NCI-H1930 (cell line): ENCODE measurements around the gene ZNF275.
"Not testable (repeated sequence)": the region's sequence is repeated elsewhere in the genome, so short reads cannot be mapped to it uniquely, and the experiment has no call there.

Experiments
- DNase-seq, 2 experiments: peaks; one replicate each; lab custom pipeline; 2025; lab: John Stamatoyannopoulos, UW

The ZNF275 gene

DNA sequence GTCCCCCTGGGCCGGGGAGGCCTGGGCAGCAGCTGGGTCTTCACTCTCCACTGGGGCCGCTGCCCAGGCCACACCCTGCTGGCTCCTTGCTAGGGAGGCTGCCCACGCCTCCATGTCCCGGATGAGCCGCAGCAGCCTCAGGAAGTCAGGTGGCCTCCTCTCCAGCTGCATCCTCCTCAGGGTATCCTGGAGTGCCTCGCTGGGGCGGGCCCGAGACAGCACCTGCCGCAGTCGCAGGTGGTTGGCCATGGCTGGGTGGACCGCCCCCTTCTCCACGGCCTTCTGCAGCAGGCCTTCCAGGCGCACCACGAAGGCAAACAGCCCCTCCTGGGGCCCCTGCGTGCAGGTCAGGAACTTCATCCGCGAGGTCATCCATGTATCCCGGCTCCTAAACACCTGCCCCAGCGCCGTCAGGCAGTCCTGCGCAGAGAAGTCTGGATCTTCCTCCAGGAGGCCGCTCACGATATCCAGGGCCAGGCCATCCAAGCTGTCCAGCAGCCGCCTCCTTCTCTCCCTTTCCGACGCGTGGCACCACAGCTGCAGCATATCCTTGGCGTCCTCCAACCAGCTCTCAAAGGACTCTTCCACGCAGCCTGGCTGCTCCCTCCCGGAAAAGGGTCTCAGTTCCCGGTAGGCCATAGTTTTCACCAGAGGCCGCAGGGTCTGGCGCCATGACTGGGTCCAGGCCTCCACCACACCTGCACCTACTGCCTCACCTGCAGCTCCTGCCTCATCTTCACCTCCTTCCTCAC is 14.5 kb upstream of the ZNF275 start:
- DNase-seq = no peak

DNA sequence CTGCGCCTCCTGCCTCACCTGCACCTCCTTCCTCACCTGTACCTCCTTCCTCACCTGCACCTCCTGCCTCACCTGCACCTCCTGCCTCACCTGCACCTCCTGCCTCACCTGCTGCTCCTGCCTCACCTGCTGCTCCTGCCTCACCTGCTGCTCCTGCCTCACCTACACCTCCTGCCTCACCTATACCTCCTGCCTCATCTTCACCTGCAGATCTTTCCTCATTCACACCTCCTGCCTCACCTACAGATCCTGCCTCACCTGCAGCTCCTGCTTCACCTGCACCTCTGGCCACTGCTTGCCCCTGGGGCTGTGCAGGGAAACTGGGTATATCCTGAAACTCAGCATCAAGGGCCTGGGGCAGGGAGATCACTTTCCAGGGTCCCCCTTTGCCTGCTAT is 13.9 kb upstream of the ZNF275 start:
- DNase-seq = not testable (repeated sequence)

GRCh38 chrX:153320555-153321184 is 13.3 kb upstream of the ZNF275 start:
- no peak for DNase-seq

DNA sequence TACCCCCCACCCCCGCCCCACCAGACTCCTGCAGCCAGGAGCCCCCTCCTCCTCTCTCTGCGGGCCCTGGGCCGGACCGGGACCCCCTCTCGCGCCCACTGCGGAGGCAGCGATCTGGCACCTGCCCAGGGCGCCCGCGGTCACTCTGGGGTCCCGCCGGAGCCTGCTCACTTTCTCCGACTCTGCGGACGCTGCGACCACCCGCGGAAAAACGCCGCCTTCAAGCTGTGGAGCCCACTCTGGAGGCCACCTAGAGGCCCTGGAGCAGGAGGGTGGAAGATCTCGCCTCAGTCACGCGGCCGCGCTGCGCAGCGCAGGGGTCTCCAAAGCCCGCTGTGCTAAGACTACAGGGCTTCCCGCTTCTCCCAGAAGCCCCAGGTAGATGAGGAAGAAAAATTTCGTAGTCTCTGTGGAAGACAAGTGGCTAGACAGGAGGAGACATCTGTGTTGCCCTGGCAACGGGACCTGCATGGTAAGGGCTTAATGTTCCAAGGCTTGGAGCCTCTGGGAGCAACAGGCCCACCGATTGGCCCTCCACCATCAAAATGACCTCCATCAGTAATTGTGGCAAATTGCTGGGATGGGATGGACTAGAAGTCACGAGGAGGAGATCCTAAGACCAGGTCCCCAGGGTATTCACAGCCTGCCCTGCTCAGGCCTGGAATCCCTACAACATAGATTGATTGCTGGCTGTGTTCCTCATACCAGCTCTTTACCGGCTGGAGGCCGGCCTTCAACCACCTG is 12.4 kb upstream of the ZNF275 start, which contains the start of gene PNMA6F:
Gene PNMA6F, minus strand, starts transcription at position 387 of the 744 bp plus-strand sequence. CDS start 1,093 bp downstream, outside the sequence.
- DNase-seq = no peak

DNA sequence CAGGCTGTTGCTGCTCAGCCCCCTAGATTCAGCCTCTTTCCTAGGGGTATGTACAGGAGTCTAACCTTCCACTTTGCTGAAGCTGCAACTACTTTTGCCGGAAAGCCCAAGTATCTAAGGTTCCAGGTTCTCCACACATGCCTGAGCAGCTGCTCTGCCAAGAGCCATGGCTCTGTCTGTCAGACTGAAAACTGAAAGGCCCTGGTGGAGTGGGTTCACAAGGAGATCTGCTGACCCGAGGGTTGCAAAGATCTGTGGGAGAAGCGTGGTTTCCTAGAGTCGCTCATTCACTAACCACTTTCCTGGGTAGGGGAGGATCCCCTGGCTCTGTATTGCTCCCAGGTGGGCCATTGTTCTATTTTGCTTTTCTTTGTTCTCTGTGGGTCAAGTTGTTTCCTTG is 6.4 kb upstream of the ZNF275 start:
- no peak for DNase-seq

- no peak for DNase-seq
Observed at GRCh38 chrX:153333266-153333665, 687 bp upstream of the ZNF275 start.

GRCh38 chrX:153334654-153335295 is 822 bp downstream of the ZNF275 start:
- DNase-seq = no peak

DNA sequence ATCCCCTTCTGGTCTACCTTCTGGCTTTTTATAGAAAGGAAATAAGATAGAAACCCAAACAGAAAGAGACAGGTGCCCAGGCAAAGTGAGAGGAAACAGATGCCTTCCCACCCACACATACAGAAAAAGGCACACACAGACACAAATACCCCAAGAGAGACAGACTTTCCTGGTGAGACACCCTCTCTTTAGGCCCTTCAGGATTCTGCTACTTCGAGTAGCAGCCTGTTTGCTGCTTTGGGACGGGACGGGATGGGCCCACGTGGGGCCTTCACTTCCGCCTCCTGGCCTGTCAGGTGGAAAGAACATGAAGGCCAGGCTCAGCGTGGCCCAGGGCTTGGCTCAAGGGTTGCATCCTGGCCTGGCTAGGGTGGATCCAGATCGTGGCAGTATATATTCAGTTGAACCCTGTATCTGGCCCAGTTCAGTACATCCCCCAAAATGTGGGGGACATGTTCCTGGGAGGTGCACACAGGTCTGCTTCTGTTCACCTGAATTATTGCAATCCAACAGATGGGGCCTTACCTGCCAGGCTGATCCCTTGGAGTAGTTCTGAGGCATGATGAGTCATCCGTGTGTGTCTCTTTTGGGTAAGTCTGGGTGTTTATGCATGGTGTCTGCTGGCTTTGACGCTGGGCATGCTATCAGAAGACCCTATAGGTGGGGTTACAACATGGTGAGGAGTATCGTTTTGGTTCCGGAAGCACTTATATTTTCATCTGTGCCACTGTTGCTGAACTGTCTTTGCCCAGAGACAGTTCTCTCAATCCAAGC is 2.4 kb downstream of the ZNF275 start:
- DNase-seq = no peak

- DNase-seq = no peak
Observed at GRCh38 chrX:153336988-153337387, 3.0 kb downstream of the ZNF275 start.

GRCh38 chrX:153338836-153339235 is 4.9 kb downstream of the ZNF275 start:
- no peak for DNase-seq

GRCh38 chrX:153339662-153340061 is 5.7 kb downstream of the ZNF275 start:
- DNase-seq = no peak

DNA sequence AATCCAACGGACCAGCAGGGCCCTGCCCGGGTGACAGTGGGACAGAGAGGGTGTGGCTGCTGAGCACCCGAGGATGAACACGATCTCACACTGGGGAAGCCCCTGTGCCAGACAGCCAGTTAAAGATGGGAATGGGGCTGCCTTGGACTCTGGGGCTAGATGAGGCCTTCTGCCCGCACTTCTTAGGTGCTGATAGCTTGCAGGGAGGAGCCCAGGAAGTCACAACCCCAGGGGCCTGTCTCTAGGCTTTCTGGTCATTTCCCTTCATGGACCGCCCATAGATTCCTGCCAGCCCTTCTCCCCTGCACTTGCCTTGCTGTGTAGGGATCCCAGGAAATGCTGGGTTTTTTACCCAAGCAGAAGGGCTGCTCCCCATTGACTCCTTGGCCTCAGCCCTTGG is 6.2 kb downstream of the ZNF275 start:
- DNase-seq = no peak

DNA sequence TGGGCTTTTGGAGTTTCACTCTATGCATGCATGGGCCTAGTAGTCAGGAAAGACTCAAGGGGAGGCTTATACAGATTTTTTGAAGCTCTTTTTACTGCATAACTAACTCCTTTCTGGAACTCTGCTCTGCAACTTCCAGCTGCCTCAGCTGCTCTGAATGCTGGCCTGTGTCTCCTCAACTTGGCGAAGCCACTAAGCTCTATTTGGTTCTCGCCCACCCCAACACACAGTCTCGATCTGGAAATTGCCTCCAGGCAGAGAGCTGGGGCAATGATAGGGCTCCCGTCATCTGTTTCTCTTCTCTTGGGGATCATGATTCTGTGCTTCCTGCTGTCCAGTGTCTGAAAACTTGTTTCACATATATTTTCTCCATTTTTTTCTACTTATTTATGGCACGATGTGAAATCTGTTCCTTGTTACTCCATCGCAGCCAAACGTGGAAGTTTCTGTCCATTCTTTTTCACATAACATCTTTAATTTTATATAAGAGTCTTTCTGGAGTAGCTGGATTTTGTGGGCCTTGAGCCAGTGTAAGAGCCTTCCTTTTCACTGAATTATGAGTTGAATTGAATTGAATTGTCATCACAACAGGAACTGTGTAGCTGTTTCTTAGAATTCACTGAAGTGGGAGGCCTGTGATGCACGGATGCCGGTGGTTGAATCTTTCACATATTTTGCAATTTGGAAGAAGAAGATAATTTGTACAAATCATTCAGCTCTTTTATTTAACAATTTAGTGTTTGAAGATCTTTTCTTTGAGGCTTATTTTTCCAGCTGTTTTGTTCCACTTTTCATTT is 9.0 kb downstream of the ZNF275 start:
- no peak for DNase-seq

DNA sequence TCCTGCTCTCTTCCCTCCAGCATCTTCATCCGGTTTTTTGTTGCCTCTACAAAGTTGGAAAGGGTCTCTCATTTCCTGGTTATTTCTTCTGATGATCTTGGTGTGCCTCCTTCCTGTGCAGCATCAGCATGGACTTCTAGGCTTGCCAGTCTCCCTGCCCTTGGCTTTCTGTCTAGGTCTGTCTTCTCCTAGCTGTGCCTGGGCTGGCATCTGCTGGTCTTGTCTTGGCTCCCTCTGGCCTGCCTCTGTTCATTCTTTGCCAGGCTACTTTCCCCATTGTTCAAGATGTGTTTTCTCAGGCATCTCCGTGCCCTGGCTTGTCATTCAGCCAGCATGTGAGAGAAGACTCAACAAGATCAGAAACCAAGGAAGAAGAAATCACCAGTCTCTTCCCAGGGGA is 9.7 kb downstream of the ZNF275 start:
- no peak for DNase-seq

GRCh38 chrX:153347530-153347929 is 13.6 kb downstream of the ZNF275 start:
- DNase-seq = no peak

GRCh38 chrX:153348421-153348820 is 14.5 kb downstream of the ZNF275 start:
- DNase-seq = no peak

GRCh38 chrX:153349952-153350351 is 16.0 kb downstream of the ZNF275 start:
- DNase-seq = no peak

- DNase-seq = no peak
Observed at GRCh38 chrX:153351981-153352380, 18.0 kb downstream of the ZNF275 start.

- DNase-seq = no peak
Observed at GRCh38 chrX:153352858-153353257, 18.9 kb downstream of the ZNF275 start.

DNA sequence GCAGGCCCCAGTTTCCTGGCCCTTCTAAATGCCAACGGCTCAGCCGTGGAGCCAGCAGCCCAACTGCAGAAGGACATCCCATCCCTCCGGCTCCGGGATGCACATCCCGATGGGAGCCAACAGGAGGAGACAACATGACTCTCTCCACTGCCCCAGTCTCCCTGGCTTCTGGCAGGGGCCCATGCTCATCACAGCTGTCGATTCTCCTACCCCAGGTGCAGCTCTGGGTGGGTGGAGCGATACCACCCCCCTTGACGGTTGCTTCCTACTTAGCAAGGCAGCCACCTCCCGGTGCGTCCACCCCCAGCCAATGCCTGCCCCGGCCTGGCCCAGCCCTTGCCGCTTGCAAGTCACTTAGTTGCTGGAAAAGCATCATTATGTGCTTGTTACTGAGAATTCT is 19.5 kb downstream of the ZNF275 start:
- DNase-seq = no peak

- DNase-seq = no peak
Observed at GRCh38 chrX:153357877-153358276, 23.9 kb downstream of the ZNF275 start.
